Measurements from ENCODE around the gene ESAM. TPM values are rescaled to one million over a fixed set of nuclear protein-coding genes. Genes with fewer than 3 reads are reported as not detected.

The ESAM gene
- total RNA-seq, 2 donors from 2014 or later: 0.31 to 0.68 TPM

DNA sequence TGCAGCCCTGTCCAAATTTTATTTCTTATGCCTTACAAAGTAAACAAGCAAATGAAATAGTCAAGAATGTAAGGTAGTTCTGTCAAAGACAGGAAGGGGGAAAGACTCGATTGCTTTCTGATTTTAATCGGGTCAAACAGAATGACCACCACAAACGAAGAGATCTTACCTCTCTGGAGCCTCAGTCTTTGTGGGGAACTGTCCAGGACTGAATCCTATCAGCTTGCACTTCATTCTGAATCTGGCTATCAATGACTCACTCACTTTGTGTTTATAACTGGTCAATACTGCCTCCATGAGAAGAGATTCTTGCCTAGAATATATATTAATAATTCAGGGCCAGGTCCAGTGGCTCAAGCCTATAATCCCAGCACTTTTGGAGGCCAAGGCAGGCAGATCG lies 20.9 kb upstream of the ESAM start:
- Mint-ChIP-seq H3K27ac (no peak overlapping the region), H3K36me3 (ENCODE audit: low read depth) (peaks cover 2% of the 10 kb centered on the region), H3K4me3 (no peak overlapping the region), H3K4me1 (peaks cover 25% of the 10 kb centered on the region), H3K9me3 (no peaks in the 10 kb centered on the region), H3K27me3 (ENCODE audit: insufficient read depth) (no peaks in the 10 kb centered on the region)
- Histone ChIP-seq H3K9me3 (ENCODE audit: control insufficient read depth, low read length) (no peaks in the 10 kb centered on the region), H3K4me3 (ENCODE audit: low read length) (no peak overlapping the region), H3K27ac (ENCODE audit: low read depth, low read length) (no peak overlapping the region), H3K9ac (ENCODE audit: extremely low read depth, low read length, poor library complexity, severe bottlenecking) (no peak overlapping the region), H3K36me3 (ENCODE audit: control insufficient read depth, insufficient read depth, low read length) (peaks cover 15% of the 10 kb centered on the region), H3K27me3 (ENCODE audit: control insufficient read depth, insufficient read depth, low read length, poor library complexity, severe bottlenecking) (no peaks in the 10 kb centered on the region), H3K4me1 (ENCODE audit: control insufficient read depth, insufficient read depth, low read length) (no peaks in the 10 kb centered on the region)
- WGBS, 2 experiments (ENCODE audit: insufficient coverage in 1 of 2, insufficient read length in 1 of 2): 94 to 100% methylated on average over 3 to 4 of the region's 4 CpGs
- no peak for DNase-seq
- TF ChIP-seq, protein P1, sequence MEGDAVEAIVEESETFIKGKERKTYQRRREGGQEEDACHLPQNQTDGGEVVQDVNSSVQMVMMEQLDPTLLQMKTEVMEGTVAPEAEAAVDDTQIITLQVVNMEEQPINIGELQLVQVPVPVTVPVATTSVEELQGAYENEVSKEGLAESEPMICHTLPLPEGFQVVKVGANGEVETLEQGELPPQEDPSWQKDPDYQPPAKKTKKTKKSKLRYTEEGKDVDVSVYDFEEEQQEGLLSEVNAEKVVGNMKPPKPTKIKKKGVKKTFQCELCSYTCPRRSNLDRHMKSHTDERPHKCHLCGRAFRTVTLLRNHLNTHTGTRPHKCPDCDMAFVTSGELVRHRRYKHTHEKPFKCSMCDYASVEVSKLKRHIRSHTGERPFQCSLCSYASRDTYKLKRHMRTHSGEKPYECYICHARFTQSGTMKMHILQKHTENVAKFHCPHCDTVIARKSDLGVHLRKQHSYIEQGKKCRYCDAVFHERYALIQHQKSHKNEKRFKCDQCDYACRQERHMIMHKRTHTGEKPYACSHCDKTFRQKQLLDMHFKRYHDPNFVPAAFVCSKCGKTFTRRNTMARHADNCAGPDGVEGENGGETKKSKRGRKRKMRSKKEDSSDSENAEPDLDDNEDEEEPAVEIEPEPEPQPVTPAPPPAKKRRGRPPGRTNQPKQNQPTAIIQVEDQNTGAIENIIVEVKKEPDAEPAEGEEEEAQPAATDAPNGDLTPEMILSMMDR (conservative IDR thresholded peaks at IDR 0.05): no peak

DNA sequence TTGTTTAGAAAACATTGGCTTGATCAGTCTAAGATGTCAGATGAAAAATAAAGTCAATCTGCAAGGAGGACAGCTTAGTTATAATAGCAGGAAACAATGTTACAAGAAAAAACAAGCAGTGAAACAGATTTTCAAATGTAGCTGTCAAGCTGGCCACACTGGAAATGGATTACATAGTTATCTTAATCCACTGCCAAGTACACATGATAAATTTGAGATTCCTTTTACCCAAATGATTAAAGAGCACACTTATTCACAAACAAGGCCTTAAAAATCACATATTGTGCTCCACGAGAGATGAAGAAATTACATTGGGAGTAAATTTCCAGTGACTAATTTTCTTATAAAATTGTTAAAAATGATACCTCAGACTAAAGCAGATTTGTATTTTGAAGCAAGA lies 17.5 kb upstream of the ESAM start:
- peaks cover 17% of the 10 kb centered on the region for H3K36me3 ChIP-seq (ENCODE audit: control insufficient read depth, insufficient read depth, low read length)
- H3K27me3 ChIP-seq (ENCODE audit: control insufficient read depth, insufficient read depth, low read length, poor library complexity, severe bottlenecking): no peaks in the 10 kb centered on the region
- TF ChIP-seq, protein P1 (conservative IDR thresholded peaks at IDR 0.05): no peak
- H3K27ac Mint-ChIP-seq: no peak overlapping the region
- H3K27me3 Mint-ChIP-seq (ENCODE audit: insufficient read depth): no peaks in the 10 kb centered on the region
- WGBS, 2 experiments (ENCODE audit: insufficient coverage in 1 of 2, insufficient read length in 1 of 2): no CpG with 5 or more reads among the region's 1 CpG
- H3K4me1 Mint-ChIP-seq: peaks cover 26% of the 10 kb centered on the region
- no peak overlapping the region for H3K27ac ChIP-seq (ENCODE audit: low read depth, low read length)
- no peaks in the 10 kb centered on the region for H3K9me3 ChIP-seq (ENCODE audit: control insufficient read depth, low read length)
- no peak for DNase-seq
- no peaks in the 10 kb centered on the region for H3K9me3 Mint-ChIP-seq
- H3K4me1 ChIP-seq (ENCODE audit: control insufficient read depth, insufficient read depth, low read length): no peaks in the 10 kb centered on the region
- H3K9ac ChIP-seq (ENCODE audit: extremely low read depth, low read length, poor library complexity, severe bottlenecking): no peak overlapping the region
- no peak overlapping the region for H3K4me3 Mint-ChIP-seq
- H3K36me3 Mint-ChIP-seq (ENCODE audit: low read depth): peaks cover 20% of the 10 kb centered on the region
- H3K4me3 ChIP-seq (ENCODE audit: low read length): no peak overlapping the region

GRCh38 chr11:124778281-124778680 lies 16.2 kb upstream of the ESAM start:
- Histone ChIP-seq H3K4me3 (ENCODE audit: low read length) (no peak overlapping the region), H3K27me3 (ENCODE audit: control insufficient read depth, insufficient read depth, low read length, poor library complexity, severe bottlenecking) (no peaks in the 10 kb centered on the region), H3K9me3 (ENCODE audit: control insufficient read depth, low read length) (no peaks in the 10 kb centered on the region), H3K4me1 (ENCODE audit: control insufficient read depth, insufficient read depth, low read length) (no peaks in the 10 kb centered on the region), H3K36me3 (ENCODE audit: control insufficient read depth, insufficient read depth, low read length) (peaks cover 27% of the 10 kb centered on the region), H3K9ac (ENCODE audit: extremely low read depth, low read length, poor library complexity, severe bottlenecking) (no peak overlapping the region), H3K27ac (ENCODE audit: low read depth, low read length) (no peak overlapping the region)
- no peaks in the 10 kb centered on the region for H3K27me3 Mint-ChIP-seq (ENCODE audit: insufficient read depth)
- peaks cover 21% of the 10 kb centered on the region for H3K36me3 Mint-ChIP-seq (ENCODE audit: low read depth)
- TF ChIP-seq, protein P1 (conservative IDR thresholded peaks at IDR 0.05): peak; percentile 75
- DNase-seq: no peak
- no peak overlapping the region for H3K4me3 Mint-ChIP-seq
- no peaks in the 10 kb centered on the region for H3K9me3 Mint-ChIP-seq
- peaks cover 17% of the 10 kb centered on the region for H3K4me1 Mint-ChIP-seq
- H3K27ac Mint-ChIP-seq: no peak overlapping the region
- 83 to 94% methylated on average over 2 of the region's 2 CpGs for WGBS, 2 experiments (ENCODE audit: insufficient coverage in 1 of 2, insufficient read length in 1 of 2)
